GM23248 (cell line): ENCODE measurements around the gene PCGF2.

Experiments used
- EZH2 ChIP-seq: fragments of 200-600 bp; sonication (generic); IDR thresholded peaks from 2 replicates; pipeline ENCODE4 v1.6.1; 2018; ENCODE audit warnings: antibody characterized with exemption, mild to moderate bottlenecking; ENCODE audit not compliant: insufficient read depth, poor library complexity, severe bottlenecking
- EZH2phosphoT487 ChIP-seq: fragments of 200-600 bp; sonication (generic); IDR thresholded peaks from 2 replicates; pipeline ENCODE4 v1.6.1; 2018; ENCODE audit warnings: antibody characterized with exemption, moderate library complexity, mild to moderate bottlenecking, low read depth; ENCODE audit not compliant: insufficient read depth

- TF ChIP-seq EZH2: no peak
- no peak for TF ChIP-seq EZH2phosphoT487
Observed at GRCh38 chr17:38791162-38791561, 43.0 kb upstream of the PCGF2 start.
